ENCODE data around the gene C5orf52. TPM values are rescaled to one million over a fixed set of nuclear protein-coding genes. Genes with fewer than 3 reads are reported as not detected.
"Not testable (repeated sequence)": the region's sequence is repeated elsewhere in the genome, so short reads cannot be mapped to it uniquely, and the experiment has no call there.

The C5orf52 gene
- total and polyA plus RNA-seq, 12 donors: not detected

- DNase-seq: no peak
- TF ChIP-seq CTCF (IDR thresholded peaks at IDR 0.05): no peak
- WGBS, 2 donors: 88 to 93% methylated on average over 2 of the region's 2 CpGs
These were observed 47.9 kb downstream of the C5orf52 start for GRCh38 chr5:157719245-157719644.

GRCh38 chr5:157721159-157721558, 49.8 kb downstream of the C5orf52 start:
- ATAC-seq (no peak), DNase-seq (no peak)
- Histone ChIP-seq H3K36me3 (no peaks in the 10 kb centered on the region), H3K4me1 (peaks cover 0 to 13% (median 9%) of the 10 kb centered on the region in 9 donors), H3K4me3 (no peak overlapping the region), H3K27ac (no peak overlapping the region), H3K27me3 (no peaks in the 10 kb centered on the region), H3K9me3 (peaks cover 0 to 19% (median 0%) of the 10 kb centered on the region in 11 donors)
- no peak for TF ChIP-seq CTCF (IDR thresholded peaks at IDR 0.05)
- intact Hi-C loops (cut with DNase I): no loop called here
- 83 to 93% methylated on average over 6 of the region's 6 CpGs for WGBS, 2 donors

More at GRCh38 chr5:157719245-157719644, 47.9 kb downstream of the C5orf52 start:
- no peaks in the 10 kb centered on the region for H3K27me3 ChIP-seq
- intact Hi-C loops (cut with DNase I): loop anchor here (2.0 to 10.0 kb wide), 11 partner anchors 47 to 394 kb away; partner anchors contain the start of gene C5orf52 (in 2 of the 10)
- no peaks in the 10 kb centered on the region for H3K36me3 ChIP-seq
- peaks cover 0 to 15% (median 0%) of the 10 kb centered on the region in 11 donors for H3K9me3 ChIP-seq
- no peak for ATAC-seq
- no peak overlapping the region for H3K27ac ChIP-seq
- H3K4me1 ChIP-seq: peaks cover 0 to 13% (median 9%) of the 10 kb centered on the region in 9 donors
- H3K4me3 ChIP-seq: no peak overlapping the region

GRCh38 chr5:157722895-157723294, 51.6 kb downstream of the C5orf52 start:
- DNase-seq; intact Hi-C loops (cut with DNase I): not testable (repeated sequence)

GRCh38 chr5:157726607-157727006, 55.3 kb downstream of the C5orf52 start:
- H3K27ac ChIP-seq: not testable (repeated sequence)

More at GRCh38 chr5:157722895-157723294, 51.6 kb downstream of the C5orf52 start:
- H3K4me1 ChIP-seq: peaks cover 0 to 12% (median 9%) of the 10 kb centered on the region in 9 donors
- not testable (repeated sequence) for ATAC-seq, H3K36me3 ChIP-seq, H3K27me3 ChIP-seq, H3K4me3 ChIP-seq, H3K27ac ChIP-seq
- peaks cover 0 to 19% (median 0%) of the 10 kb centered on the region in 11 donors for H3K9me3 ChIP-seq
- WGBS, 2 donors: 83 to 87% methylated on average over 2 of the region's 2 CpGs

GRCh38 chr5:157727858-157728257, 56.5 kb downstream of the C5orf52 start:
- H3K27me3 ChIP-seq; intact Hi-C loops (cut with DNase I); H3K27ac ChIP-seq; H3K36me3 ChIP-seq; DNase-seq; H3K4me3 ChIP-seq; H3K4me1 ChIP-seq; ATAC-seq: not testable (repeated sequence)
- peaks cover 0 to 11% (median 0%) of the 10 kb centered on the region in 11 donors for H3K9me3 ChIP-seq
- WGBS, 2 donors: 94 to 97% methylated on average over 1 of the region's 1 CpG

More at GRCh38 chr5:157726607-157727006, 55.3 kb downstream of the C5orf52 start:
- intact Hi-C loops (cut with DNase I); DNase-seq; ATAC-seq; H3K27me3 ChIP-seq; H3K4me3 ChIP-seq; H3K4me1 ChIP-seq; H3K36me3 ChIP-seq: not testable (repeated sequence)
- 95 to 100% methylated on average over 2 of the region's 2 CpGs for WGBS, 2 donors
- H3K9me3 ChIP-seq: peaks cover 0 to 19% (median 0%) of the 10 kb centered on the region in 11 donors

Other genes with a start within 250 kb of the C5orf52 start
- under 1 TPM in 1 of 10 donors, not detected in 9; 0.09 TPM for gene NIPAL4, start 211.3 kb upstream of the C5orf52 start, total RNA-seq
- under 1 TPM in 1 of 2 donors, not detected in 1; 0.20 TPM for gene NIPAL4, start 211.3 kb upstream of the C5orf52 start, polyA plus RNA-seq
- gene ADAM19, start 95.8 kb upstream of the C5orf52 start, total RNA-seq: 10 to 100 TPM in 7 of 10 donors, 1 to 10 TPM in 3; 5.5 to 49.6 (median 28.1) TPM
- 1 to 10 TPM; 6.4 to 8.8 TPM for gene ADAM19, start 95.8 kb upstream of the C5orf52 start, polyA plus RNA-seq
- under 1 TPM in 7 of 10 donors, not detected in 3; 0.12 to 0.21 (median 0.17) TPM for gene SOX30, start 19.1 kb upstream of the C5orf52 start, total RNA-seq
- under 1 TPM in 1 of 2 donors, not detected in 1; 0.04 TPM for gene SOX30, start 19.1 kb upstream of the C5orf52 start, polyA plus RNA-seq
- gene THG1L, start 59.9 kb downstream of the C5orf52 start, total RNA-seq: 1 to 10 TPM; 3.4 to 9.5 (median 6.2) TPM
- gene THG1L, start 59.9 kb downstream of the C5orf52 start, polyA plus RNA-seq: 10 to 100 TPM in 1 of 2 donors, 1 to 10 TPM in 1; 6.4 to 11.9 TPM
- gene LSM11, start 72.2 kb downstream of the C5orf52 start, total RNA-seq: 1 to 10 TPM in 9 of 10 donors, under 1 TPM in 1; 0.98 to 2.2 (median 1.7) TPM
- 1 to 10 TPM in 1 of 2 donors, under 1 TPM in 1; 0.66 to 1.4 TPM for gene LSM11, start 72.2 kb downstream of the C5orf52 start, polyA plus RNA-seq
- gene CLINT1, start 187.6 kb downstream of the C5orf52 start, total RNA-seq: 10 to 100 TPM; 44.4 to 54.7 (median 52.0) TPM
- 10 to 100 TPM; 15.1 to 21.5 TPM for gene CLINT1, start 187.6 kb downstream of the C5orf52 start, polyA plus RNA-seq